ENCODE data around the gene TSR1. TPM values are rescaled to one million over a fixed set of nuclear protein-coding genes. Genes with fewer than 3 reads are reported as not detected.

TSR1 gene
- 30.8 and 38.2 TPM in 2 replicates for total RNA-seq

DNA sequence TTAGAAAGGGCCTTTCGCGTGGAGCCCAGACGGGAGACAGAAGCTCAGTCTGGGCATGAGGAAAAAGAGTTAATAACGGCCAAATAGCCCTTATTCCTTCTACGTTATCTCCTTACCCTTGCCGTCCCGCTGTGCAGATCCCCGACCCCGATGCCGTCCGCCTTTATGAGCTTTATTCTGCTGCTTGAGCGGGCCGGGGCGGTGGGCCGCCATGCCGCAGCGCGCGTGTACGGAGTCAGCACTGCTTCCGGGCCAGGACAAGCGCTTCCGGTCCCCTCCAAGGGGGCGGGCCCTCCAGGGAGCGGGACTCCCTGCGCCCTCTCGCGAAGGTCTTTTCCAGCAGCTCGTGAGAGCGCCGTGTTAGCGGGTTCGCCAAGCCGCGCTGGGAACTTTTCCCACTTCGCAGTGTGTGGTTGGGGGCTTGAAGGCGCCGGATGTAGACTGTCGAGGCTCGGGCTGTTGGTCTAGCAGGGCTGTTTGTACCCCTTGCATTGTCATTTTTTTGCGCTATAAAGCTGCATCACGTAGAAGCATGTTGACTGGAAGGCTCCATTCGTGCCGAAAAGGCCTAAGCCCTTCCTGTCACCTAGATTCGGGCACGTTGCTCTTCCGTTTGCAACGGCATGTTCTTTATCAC lies at the start of gene TSR1:
TSS of gene TSR1 (minus strand) at position 243 of the 637 bp plus-strand sequence. CDS start at position 213, 30 bp downstream.
- no peak for DNase-seq (ENCODE audit: extremely low read depth, low read depth, low spot score)

DNA sequence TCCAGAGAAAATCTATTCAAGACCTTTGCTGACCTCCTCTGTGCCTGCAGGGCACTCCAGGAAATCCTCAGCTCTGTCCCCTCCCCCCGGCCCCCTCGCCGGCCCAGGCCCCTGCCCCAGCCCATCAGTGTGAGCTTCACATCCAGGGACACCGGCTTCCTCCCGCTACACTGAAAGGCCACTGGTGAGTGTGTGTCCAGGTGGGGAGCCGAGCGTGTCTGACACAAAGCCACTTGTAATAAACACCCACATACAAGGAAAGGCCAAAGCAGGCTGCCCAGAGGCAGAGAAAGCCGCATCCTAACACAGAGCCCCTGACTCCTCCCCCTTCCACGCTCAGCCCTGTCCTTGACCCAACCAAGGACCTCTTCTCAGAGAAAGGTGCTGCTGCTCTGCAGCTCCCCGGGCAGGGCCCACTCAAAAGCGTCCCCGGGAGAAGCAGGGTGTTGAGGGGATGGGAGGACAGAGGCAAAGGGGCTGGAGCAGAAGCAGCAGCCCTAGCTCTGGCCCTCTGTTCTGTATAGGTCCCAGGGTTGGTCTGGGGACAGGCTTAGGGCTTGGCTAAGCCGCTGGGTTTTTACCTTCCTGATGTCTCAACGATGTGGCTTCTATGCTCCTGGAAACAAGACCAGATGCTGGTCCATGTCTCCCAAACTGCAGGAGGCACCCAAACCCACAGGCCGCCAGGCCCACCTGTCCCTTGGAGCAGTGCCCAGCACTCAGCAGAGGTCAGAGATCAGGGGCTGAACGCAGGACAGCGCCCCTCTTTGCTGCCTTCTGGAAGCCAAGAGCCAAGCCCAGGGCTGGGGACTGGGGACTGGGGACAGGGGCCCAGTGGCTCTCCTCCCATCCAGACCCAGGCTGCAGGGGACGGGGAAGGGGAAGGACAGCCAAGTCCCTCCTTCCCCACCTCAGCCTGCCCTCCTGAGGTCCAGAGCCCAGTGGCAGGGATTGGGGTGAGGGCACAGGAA lies 49.3 kb upstream of the TSR1 start:
- no peak for DNase-seq (ENCODE audit: extremely low read depth, low read depth, low spot score)

DNA sequence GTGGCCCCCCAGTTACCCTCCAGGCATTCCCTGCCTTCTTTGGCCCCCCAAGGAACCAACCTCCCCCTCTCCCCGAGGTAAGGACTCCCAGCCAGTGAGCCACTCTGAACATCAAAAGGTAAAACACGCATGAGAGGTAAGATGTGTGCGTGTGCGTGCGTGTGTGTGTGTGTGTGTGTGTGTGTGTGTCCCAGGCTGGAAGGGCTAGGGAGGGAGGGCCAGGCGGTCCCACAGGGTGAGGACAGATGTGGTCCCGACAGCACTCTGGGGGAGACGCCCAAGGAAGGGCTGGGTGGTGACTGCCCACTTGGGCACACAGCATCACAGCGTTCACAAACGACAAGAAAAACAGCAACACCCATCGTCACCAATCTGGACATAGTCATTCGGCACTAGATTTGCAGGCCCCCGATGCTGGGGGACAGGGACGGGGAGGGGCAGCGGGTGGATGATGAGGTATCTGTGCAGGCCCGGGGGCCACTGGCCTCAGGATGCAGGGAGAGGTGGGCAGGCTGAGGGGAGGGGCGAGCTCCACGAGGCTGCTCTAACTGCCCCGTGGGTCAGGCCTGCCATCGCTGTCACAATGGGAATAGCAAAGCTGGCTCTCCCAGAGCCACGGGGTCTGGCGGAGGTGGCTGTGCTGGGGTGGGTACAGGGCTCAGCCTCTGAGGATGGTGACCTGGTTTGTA lies 48.3 kb upstream of the TSR1 start:
- DNase-seq (ENCODE audit: extremely low read depth, low read depth, low spot score) = no peak

DNA sequence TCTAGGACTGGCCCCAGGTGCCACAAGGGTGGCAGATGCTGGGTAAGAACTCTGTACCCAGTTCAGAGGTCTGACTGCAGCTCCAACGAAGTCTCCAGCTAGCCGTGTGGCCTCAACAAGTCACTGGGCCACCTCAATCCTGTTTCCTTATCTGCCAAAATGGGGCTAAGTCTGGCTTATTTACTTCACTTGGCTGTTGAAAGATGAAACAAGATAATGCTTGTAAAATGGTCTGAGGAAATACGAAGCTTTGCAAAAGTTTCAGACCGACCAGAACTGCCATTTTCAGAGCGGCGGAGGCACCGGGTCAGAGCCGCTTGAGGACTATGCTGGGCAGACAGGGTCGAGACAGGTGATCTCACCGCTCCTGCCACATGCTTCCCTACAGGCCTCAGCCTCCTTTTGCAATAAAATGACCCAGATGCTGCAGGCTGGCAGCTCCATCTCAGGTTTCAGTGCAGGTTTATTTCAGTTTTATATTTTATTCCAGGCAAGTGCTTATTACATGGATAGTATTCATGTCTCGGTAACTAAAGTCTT lies 47.4 kb upstream of the TSR1 start:
- no peak for DNase-seq (ENCODE audit: extremely low read depth, low read depth, low spot score)

DNA sequence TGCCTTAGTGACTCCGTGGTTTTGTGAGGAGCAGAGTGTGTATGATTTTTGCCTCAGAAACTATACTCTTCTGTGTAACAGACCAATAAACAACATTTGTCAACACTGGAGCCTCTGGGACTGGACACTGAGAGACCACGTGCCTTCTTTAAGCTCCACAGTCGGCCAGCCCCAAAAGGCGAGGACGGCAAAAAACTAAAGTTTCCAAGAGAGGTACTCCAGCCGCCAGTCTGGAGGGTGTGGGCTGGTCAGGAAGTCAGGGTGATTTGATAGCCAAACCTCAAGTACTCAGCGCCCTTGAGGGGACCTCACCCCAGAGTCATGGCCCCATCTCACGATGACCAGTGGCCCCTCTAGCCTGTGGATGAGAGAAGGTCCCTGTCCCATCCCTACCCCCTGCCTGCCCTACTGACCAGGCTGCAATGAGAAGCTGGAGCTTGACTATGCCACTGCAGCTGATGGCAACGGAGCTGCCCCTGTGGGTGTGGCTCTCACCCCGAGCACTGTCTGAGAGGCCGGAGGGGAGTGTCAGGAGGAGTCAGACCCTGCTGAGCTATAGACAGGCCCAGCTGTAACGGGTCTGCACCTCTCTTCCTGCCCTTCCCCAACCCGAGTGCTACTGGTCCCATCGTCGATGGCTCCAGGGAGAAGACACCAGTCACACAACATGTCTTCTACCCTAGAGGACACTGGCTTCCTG lies 44.8 kb upstream of the TSR1 start:
- DNase-seq (ENCODE audit: extremely low read depth, low read depth, low spot score) = no peak

DNA sequence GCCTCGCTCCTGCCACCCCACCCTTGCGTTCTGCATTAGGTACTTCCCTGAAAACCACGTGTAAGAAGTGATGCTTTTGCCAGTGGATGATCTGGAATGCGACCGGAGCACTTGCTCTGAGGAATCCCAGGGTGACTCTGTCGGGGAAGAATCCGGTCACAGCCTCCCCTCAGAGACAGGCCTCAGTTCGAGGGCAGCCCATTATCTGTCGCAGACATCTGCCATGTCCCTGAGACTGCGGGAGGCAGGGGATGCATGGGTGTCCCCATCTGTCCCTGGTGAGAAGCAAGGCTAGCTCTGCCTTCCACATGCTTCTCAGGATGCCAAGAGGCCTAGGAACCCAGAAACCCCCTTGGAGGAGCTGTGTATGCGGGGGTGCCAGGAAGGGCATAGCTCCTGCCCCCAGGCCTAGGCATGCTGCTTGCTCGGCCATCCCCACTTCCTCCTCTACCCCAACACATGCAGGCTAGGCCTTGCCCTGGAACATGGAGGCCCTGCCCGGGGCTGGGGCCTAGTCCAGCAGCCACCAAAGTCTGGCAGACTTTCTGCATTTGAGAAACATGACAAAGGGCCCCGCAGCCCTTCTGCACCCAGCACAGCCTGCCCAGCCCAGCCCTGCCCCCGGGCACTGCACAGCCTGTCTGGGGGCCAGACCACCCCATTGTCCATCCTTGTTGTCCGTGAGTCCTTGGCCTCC lies 44.1 kb upstream of the TSR1 start:
- DNase-seq (ENCODE audit: extremely low read depth, low read depth, low spot score) = no peak

DNA sequence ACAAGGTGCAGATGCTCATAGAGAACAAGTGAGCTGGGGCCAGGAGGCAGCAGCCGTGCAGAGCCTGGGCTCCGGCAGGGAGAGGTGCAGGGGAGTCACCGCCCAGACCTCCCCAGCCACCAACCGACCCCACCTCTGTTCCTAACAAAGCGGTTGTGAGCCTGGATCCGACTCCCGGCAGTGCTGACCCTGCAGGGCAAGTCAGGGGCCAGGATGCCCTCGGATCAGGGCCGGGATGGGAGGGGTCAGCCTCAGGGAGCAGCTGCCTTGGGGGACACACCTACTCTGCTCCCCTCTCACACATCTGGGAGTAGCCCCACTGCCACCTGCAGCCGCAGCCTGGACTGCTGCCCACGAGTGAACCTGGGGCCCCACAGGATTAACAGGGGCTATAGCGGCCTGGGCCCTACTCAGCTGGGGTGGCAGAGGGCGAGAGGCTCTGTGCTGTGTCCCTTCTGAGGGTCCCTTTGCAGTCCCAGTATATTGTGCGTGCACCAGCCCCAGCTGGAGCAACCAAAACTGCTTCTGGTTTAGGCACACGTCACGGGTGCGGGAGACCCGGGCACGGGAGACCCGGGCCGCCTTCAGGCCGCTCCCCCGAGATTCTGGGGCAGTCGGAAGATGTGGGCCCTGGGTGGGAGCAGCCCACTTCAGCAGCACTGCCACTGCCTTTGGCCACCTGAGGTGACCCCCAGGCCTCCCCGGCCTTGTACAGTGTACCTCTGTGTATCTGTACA lies 43.4 kb upstream of the TSR1 start:
- no peak for DNase-seq (ENCODE audit: extremely low read depth, low read depth, low spot score)

DNA sequence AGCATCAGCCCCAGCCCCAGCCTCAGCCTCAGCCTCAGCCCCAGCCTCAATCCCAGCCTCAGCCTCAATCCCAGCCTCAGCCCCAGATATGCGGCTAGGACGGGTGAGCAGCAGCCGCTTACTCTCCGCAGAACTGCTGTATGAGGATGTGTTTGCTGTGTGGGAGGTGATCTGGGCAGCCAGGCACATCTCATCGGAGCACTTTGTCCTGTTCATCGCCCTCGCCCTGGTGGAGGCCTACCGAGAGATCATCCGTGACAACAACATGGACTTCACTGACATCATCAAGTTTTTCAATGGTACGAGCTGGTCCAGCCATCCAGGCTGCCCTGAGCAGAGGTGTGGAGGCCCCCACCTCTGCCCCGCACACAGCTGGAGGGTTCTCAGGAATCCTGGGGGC lies 42.6 kb upstream of the TSR1 start:
- DNase-seq (ENCODE audit: extremely low read depth, low read depth, low spot score) = no peak

DNA sequence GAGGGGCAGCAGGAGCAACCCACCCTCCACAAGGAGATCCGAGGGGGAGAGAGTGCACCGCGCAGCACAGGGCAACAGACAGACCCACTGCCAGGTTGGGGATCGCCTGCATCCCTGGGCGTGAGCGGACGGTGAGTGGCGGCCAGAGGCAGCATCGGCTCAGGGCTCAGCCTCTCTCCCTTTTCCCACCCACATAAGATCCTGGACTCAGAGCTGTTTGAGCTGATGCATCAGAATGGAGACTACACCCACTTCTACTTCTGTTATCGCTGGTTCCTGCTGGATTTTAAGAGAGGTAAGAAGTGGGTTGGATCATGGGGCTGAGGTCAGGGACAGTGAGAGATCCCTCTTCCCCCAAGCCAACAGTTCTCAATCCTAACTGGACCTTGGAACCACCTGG lies 41.4 kb upstream of the TSR1 start:
- DNase-seq (ENCODE audit: extremely low read depth, low read depth, low spot score) = no peak

DNA sequence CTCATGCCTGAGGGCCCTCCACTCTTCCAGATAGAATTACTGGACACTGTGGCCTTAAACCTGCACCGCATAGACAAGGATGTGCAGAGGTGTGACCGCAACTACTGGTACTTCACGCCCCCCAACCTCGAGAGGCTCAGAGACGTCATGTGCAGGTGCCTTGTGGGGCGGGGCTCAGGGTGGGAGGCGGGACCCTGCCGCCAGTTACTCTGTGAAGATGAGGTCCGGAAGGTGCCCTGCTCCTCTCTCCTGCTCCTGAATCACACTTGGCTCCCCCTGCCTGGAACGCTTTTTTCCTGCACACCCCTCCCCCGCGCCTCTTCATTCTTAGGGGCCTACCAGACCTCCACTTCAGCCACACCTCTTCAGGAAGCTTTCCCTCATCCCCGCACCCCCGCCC lies 39.9 kb upstream of the TSR1 start:
- DNase-seq (ENCODE audit: extremely low read depth, low read depth, low spot score) = no peak

DNA sequence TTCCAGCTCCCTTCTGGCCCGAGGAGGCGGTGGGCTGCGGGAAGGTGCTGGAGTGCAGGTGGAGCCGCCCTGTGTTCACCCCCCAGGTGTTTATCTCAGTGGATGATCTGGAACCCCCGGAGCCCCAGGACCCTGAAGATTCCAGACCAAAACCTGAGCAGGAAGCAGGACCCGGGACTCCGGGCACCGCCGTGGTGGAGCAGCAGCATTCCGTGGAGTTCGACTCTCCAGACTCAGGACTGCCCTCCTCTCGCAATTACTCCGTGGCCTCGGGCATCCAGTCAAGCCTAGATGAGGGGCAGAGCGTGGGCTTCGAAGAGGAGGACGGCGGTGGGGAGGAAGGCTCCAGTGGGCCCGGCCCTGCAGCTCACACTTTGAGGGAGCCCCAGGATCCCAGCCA lies 39.1 kb upstream of the TSR1 start:
- no peak for DNase-seq (ENCODE audit: extremely low read depth, low read depth, low spot score)

DNA sequence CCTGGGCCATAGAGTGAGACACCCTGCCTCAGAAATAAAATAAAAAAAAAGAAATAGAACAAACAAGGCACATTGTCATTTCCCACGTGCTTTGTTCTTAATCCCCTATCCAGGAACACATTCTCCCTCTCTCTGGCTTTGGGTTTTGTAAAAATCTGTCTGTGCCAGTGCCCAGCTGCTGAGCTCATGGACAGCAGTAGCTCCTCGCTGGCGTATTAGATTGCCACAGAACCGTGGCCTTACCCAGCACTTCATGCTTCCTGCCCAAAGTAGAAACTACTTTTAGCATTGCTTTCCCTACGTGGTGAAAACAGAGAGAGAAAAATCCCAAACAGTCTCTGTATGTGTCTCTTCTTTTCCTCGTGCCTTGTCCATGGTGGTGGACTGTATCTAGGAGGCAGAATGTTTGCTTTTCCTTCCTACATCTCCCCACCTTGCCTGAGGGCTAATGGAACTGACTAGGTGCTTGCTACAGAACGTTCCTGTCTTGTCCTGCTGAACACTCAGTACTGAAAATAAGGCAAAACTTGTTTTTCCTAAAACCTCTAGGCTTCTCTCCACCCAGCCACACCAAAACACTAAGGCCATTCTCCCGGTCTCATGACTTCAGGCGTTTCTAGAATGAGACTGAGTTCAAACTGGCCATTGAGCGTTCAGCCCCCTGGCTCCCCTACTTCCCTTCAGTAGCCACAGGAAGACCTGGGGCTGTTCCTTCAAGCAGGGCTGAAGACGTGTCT lies 38.5 kb upstream of the TSR1 start:
- no peak for DNase-seq (ENCODE audit: extremely low read depth, low read depth, low spot score)

DNA sequence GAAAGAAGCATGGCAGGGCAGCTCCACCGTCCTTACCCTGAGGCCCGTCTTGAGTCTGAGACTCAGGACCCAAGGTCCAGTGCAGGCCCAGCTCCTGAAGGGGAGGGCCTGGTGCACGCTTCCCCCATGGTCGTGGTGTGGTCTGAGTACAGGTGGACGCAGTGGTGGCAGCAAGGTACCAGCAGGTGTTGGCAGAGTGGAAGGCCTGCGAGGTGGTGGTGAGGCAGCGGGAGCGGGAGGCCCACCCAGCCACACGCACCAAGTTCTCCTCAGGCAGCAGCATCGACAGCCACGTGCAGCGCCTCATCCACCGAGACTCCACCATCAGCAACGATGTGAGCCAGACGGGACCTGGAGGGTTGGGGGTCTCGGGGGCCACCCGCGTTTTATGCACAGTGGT lies 36.9 kb upstream of the TSR1 start:
- no peak for DNase-seq (ENCODE audit: extremely low read depth, low read depth, low spot score)

DNA sequence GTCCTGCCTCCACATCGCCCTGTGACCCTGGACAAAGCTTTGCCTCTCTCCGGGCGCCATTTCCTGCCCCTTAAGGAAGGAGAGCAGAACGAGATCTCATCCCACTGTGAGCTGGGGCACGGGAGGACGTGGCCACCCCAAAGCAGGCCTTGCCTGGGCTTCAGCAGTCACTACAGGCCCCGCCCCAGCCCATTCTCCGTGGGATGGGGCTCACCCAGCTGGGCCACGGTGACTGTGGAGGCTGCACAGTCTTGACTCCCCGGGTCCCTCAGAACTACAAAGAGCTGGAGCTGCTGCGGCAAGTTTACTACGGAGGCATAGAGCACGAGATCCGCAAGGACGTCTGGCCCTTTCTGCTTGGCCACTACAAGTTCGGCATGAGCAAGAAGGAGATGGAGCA lies 36.4 kb upstream of the TSR1 start:
- DNase-seq (ENCODE audit: extremely low read depth, low read depth, low spot score) = no peak

DNA sequence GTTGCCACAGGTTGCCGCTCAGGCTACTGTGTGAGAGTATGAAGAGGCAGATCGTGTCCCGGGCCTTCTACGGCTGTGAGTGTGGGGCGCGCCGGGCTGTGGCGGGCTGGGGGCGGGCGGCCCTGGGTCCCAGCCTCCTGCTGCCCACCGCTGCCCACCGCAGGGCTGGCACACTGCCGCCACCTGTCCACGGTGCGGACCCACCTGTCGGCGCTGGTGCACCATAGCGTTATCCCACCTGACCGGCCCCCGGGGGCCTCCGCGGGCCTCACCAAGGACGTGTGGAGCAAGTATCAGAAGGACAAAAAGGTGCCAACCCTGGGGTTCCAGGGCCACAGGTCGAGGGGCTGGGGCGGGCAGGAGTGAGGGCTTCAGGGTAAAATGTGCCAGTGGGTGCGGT lies 35.9 kb upstream of the TSR1 start:
- DNase-seq (ENCODE audit: extremely low read depth, low read depth, low spot score) = no peak

DNA sequence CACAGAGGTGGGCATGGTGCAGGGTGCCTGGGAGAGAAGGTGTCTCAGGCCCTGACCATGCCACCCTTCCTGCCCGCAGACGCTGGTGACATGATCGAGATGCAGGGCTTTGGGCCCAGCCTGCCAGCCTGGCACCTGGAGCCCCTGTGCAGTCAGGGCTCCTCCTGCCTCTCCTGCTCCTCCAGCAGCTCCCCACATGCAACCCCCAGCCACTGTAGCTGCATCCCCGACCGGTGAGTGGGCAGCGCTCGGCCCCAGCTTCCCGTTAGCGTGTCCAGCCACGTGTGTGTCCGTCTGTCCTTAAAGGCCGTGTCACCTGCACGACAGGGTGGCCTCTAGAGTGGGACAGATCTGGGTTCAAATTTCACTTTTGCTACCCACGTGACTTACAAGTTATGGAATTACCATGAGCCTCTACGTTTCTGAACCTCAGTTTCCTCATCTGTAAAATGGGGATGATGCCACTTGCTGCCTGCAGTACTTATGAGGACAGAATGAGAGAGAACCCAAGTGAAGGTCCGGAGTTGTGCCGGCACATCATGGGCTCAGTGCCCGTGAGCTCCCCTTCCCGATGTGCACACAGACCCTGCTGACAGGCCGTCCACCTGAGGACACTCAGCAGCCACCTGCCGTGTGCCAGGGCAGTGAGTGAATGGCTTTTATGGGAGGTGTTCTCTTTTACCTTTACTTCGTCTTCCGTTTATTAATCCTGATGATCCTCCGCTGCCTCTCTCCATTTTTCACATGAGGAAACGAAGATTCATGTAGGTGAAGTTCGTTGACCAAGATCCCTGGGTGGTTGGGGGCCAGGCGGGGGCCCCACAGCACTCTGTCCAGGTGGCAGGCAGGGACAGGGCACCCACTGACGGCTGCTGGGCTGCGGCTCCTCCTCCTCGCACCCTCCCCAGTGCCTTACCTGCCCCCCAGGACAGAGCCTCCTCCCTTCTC lies 35.2 kb upstream of the TSR1 start:
- DNase-seq (ENCODE audit: extremely low read depth, low read depth, low spot score) = no peak

DNA sequence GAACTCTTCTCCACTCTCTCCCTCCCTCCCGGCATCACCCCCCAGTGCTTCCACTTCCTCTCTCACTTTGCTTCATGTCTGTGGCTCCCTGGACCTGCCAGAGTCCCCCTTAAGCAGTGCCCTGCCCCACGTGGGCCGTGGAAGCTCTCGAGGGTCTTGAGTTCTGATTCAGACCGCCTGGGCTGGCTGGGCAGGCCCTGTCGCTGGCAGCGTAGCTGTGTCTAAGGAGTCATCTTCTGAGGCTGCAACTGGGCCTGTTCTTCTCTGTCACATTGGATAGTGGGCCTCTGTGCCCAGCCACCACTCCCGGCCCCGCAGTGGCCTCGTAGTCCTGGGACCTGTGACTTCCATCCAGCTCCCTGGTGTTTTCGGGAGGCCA lies 33.9 kb upstream of the TSR1 start:
- DNase-seq (ENCODE audit: extremely low read depth, low read depth, low spot score) = no peak

Measured in glomerular endothelial cell (primary cell).